Stimulated activated CD4-positive, alpha-beta T cell treated with anti-CD3 and anti-CD28 coated beads, Interleukin-4, amount 100 ng/mL, for 4 hours (primary cell): ENCODE results near the gene SH3RF1.

Experiments
- DNase-seq, 2 experiments: peaks; one replicate each; pipeline ENCODE4 v3.0.0-alpha.2; 2020

The SH3RF1 gene

DNA sequence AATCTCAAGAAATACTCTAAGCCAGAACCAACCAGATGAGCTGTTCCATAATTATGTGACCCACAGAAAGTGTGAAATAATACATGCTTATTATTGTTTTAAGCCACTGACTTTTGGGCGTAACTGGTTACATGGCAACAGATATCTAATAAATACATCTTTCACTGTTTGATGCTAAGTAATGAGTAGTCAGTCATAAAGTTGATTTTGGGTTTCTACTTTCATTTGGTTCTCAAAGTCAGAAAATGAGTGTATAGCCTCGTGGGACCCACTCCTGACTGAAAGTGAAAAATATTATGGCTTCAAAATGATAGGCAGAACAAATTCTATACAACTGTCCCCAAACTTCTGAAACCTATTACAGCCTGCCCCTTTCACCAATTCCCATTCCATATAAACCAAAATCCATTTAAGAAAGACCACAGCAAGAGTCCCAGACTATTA lies 172.7 kb downstream of the SH3RF1 start:
- no peak for DNase-seq

- DNase-seq: no peak
Measured at GRCh38 chr4:169096221-169096620, 174.5 kb downstream of the SH3RF1 start.

DNA sequence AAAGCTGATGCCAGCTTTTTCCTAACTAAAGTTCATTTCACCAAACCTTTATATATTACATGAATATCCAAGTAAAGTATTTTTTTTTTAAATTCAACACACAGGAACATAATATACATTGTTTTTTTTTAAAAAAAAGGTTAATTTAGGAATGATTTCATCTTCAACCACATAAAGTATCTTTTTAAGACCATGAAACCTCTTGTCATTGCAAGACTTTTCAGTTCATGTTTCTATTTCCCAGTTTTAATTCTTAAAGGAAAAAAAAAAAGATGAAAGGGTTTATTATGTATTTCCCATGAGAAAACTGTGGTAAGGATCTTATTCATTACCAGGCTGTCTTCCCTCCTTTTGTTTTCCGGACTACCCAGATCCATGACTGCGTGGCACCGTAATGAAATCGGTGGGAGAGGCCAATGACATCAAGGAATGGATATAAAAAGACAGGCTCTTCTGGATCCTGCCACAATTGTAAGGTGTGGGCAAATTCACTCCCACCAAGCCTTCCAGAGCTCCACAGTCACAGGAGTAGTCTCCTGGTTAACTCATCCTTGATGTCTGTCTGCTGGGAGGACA lies 176.0 kb downstream of the SH3RF1 start:
- DNase-seq: no peak

- no peak for DNase-seq
Measured at GRCh38 chr4:169092889-169093522, 177.8 kb downstream of the SH3RF1 start.

- no peak for DNase-seq
Measured at GRCh38 chr4:169090484-169091215, 180.1 kb downstream of the SH3RF1 start.

GRCh38 chr4:169089004-169089403 lies 181.8 kb downstream of the SH3RF1 start:
- no peak for DNase-seq

DNA sequence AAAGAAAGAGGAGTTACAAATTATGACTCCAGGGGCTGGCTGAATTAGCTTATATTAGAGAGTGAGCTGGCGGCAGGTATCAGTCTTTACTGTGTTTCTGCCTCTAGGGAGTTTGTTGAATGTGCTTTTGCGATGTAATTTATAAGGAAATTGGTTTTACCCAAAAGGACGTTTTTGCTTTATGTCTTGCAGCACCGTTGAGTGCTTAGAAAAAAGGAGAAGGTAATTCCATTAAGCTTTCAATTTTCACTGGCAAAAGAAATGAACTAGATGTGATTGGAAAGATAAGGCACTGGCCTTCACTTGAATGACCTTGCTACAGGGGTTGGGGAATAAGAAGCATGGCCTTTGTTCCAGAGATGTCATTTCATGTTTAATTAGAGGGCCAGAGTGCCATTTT lies 185.8 kb downstream of the SH3RF1 start:
- no peak for DNase-seq

DNA sequence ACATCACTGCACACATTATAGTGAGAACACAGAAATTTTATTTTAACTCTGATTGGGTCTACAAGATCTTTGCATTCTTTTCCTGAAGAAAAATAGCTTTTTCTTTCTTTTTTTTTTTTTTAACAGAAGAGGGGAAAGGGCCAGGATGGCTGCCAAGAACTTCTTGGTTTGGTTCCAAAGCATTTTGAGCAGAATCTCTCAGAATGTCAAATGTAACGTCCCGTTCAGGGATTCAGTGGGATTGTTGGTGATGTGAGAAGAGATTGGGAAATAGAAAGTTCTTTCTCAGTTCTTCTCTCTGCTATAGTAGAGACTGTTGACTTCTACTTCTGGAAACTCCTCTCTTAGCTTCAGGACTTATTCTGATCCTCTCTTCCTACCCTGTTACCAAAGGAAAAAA lies 189.8 kb downstream of the SH3RF1 start:
- DNase-seq: no peak

DNA sequence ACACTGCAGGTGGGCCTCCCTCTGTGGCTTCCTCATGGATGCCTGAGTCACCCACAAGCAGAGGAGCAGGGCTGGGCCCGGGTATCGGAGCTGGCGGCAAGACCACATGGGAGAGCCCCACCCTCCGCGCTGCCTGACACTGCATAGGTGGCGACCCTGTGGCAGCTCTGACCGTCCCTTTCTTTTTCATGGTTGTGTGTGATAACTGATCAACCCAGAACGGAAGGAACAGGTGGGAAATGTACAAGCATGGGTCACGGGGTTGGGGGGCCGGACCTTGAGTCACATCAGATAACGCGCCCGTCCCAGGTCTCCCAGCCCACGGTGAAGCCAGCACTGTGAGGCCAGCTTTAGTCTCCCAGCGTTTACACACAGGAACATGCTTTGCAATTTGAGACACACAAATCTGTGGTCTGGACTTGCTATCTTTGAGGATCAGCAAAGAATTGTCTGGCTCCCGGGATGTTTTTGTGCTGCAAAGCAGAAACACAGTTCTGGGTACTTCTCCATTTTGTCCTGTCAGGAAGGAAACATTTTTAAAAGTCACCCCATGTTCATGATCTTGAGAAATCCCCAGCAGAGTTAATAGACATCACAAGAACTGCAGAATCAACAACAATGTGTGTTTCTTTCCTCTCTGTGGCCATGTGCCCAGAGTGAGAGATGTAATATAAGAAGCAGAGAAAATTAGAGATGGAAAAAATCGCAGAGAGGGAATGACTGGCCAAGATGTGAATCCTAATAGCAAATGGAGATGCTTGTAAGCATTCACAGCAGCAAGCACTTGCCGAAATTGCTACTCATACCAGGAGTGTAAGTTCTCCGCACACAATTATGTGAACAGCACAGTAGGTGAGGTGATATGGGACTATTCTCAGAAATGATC lies 190.6 kb downstream of the SH3RF1 start:
- no peak for DNase-seq

GRCh38 chr4:169074117-169074516 lies 196.6 kb downstream of the SH3RF1 start:
- no peak for DNase-seq

- no peak for DNase-seq
Measured at GRCh38 chr4:169071747-169072146, 199.0 kb downstream of the SH3RF1 start.

DNA sequence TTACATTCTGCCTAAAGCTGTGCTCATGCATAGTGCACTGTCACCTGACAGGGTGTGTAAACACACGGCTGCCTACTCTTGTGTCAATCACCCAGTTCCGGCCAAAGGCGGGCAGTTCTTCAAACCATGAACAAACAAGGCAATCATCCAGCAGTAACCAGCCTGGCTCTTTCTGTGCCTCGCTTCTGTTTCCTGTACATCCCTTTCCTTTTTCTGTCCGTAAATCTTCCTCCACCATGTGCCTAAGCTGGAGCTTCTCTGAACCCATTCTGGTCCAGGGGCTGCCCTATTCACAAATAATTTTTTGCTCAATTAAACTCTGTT lies 199.9 kb downstream of the SH3RF1 start:
- DNase-seq: no peak

DNA sequence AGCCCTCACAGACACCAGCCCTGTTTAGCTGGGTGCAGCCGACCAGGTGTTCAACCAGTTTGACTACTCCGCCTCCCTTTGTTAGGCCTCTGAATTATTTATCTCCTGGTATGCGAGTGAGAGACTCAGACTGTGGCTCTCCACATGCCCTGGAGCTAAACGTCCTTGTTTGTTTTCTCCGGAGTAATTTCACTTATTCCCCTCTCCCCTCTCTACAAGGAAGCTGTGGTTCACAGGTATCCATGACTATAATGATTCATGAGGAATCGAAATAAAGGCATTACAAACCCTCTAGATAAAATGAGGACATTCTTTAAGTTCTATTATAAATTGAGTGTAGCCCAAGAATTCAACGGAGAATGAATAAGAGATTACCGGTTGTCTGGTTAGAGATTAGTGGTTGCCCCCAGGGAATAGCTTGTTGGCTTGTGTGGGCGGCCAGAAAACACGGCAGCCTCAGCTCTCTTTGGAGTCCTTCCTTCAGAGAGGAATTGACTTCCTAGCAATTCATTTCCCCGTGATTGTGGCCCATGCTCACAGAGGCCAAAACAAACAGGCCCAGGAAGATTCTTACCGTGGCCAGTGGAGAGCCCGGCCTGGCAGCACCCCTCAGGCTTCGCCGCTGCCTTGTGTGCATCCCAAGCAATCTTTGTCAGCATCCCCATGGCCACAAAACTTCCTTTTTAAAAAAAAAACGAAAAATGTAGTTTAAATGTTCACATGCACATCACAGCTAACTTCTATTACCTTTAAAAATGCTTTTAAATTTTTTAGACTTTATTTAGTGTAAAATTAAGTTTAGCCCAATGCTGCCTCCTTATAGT lies 200.5 kb downstream of the SH3RF1 start:
- DNase-seq: no peak

- no peak for DNase-seq
Measured at GRCh38 chr4:169068423-169068822, 202.3 kb downstream of the SH3RF1 start.

DNA sequence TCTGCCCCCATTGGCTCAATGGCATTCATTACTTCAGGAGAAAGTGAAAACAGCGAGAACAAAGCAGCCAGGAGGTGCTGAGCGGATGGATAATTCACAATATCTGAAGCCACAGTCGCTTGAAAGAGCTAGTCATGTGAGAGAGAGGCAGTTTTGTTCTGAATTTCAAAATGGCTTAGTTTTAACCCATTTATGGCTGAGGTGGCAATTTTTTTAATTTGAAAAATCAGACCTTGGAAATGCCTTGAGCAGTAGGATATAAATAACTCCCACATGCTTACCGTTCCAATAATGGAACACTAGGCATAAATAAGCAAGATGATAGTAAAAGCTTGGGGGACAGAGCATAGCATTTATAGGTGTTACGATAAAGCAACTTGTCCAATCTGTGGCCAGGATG lies 203.8 kb downstream of the SH3RF1 start:
- no peak for DNase-seq

DNA sequence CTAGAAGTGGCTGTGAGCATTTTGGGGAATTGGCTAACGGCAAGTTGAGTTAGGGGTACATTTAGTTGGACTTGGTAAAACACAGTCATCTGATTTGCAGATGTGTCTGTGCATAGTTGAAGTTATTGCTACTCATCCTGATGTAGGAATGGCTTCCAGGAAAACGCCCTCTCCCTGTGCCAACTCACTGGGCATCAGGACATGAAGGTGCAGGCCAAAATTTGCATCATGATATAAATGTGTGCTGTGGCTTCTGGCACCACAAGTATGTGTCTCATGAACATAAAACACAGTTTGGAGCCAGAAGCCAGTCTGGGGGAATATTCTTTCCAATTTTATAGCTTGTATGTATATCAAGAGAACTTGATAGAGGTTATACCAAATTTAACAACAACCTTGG lies 206.5 kb downstream of the SH3RF1 start:
- no peak for DNase-seq

- DNase-seq: no peak
Measured at GRCh38 chr4:169063441-169063840, 207.3 kb downstream of the SH3RF1 start.

GRCh38 chr4:169062897-169063244 lies 207.9 kb downstream of the SH3RF1 start:
- DNase-seq: no peak

- DNase-seq: no peak
Measured at GRCh38 chr4:169061386-169061785, 209.4 kb downstream of the SH3RF1 start.

GRCh38 chr4:169060391-169061091 lies 210.2 kb downstream of the SH3RF1 start:
- DNase-seq: no peak

GRCh38 chr4:169059306-169060211 lies 211.2 kb downstream of the SH3RF1 start:
- DNase-seq: no peak
